HG02943 (cell line): ENCODE measurements around the gene GNA12.
"Not testable (repeated sequence)": the region's sequence is repeated elsewhere in the genome, so short reads cannot be mapped to it uniquely, and the experiment has no call there.

Source experiments
- ATAC-seq: cut with Tn5 transposase; IDR thresholded peaks from one replicate; pipeline ENCODE4 v1.9.1; 2021; ENCODE audit warnings: mild to moderate bottlenecking, low read depth, moderate library complexity; ENCODE audit not compliant: unreplicated experiment

GNA12 gene

GRCh38 chr7:2758673-2759616, 85.2 kb downstream of the GNA12 start:
- ATAC-seq: no peak

- ATAC-seq: no peak
Observed at GRCh38 chr7:2757904-2758672, 86.0 kb downstream of the GNA12 start.

- no peak for ATAC-seq
Observed at GRCh38 chr7:2757361-2757903, 86.7 kb downstream of the GNA12 start.

GRCh38 chr7:2755531-2755930, 88.6 kb downstream of the GNA12 start:
- no peak for ATAC-seq

- ATAC-seq: no peak
Observed at GRCh38 chr7:2754912-2755311, 89.2 kb downstream of the GNA12 start.

GRCh38 chr7:2754086-2754485, 90.0 kb downstream of the GNA12 start:
- no peak for ATAC-seq

GRCh38 chr7:2753148-2753547, 91.0 kb downstream of the GNA12 start:
- ATAC-seq: no peak

- ATAC-seq: no peak
Observed at GRCh38 chr7:2751086-2751485, 93.0 kb downstream of the GNA12 start.

GRCh38 chr7:2750004-2750407, 94.1 kb downstream of the GNA12 start:
- no peak for ATAC-seq

- not testable (repeated sequence) for ATAC-seq
Observed at GRCh38 chr7:2748684-2749083, 95.4 kb downstream of the GNA12 start.

GRCh38 chr7:2743523-2744185, 100.5 kb downstream of the GNA12 start:
- ATAC-seq: not testable (repeated sequence)

- ATAC-seq: no peak
Observed at GRCh38 chr7:2738766-2739549, 105.2 kb downstream of the GNA12 start.

- ATAC-seq: no peak
Observed at GRCh38 chr7:2737771-2738540, 106.2 kb downstream of the GNA12 start.

- not testable (repeated sequence) for ATAC-seq
Observed at GRCh38 chr7:2737005-2737743, 106.9 kb downstream of the GNA12 start.

- no peak for ATAC-seq
Observed at GRCh38 chr7:2736411-2736914, 107.6 kb downstream of the GNA12 start.

GRCh38 chr7:2735744-2736143, 108.4 kb downstream of the GNA12 start:
- no peak for ATAC-seq

- no peak for ATAC-seq
Observed at GRCh38 chr7:2734751-2735571, 109.1 kb downstream of the GNA12 start.
